ENCODE results near the gene DCTN3. TPM values are rescaled to one million over a fixed set of nuclear protein-coding genes. Genes with fewer than 3 reads are reported as not detected.
A peak's percentile ranks its signal among the peaks of the same experiment; 100 is the strongest.

The DCTN3 gene
- total and polyA plus RNA-seq, 4 donors, result 39.8 to 86.3 (median 70.3) TPM

- DNase-seq (peak in 1 of 3 donors; percentile 16), ATAC-seq (ENCODE audit: insufficient read depth, low FRiP score) (no peak)
- peak overlapping the region; percentile 81 to 88 for H3K27ac ChIP-seq (ENCODE audit: low read depth in 1 of 2, low read length in 1 of 2)
- 54 to 69% methylated on average over 4 of the region's 4 CpGs for WGBS, 2 donors
- no peaks in the 10 kb centered on the region for H3K9me3 ChIP-seq (ENCODE audit: control insufficient read depth in 4 of 4, insufficient read depth in 3 of 4, low read length in 3 of 4)
- TF ChIP-seq CTCF (IDR thresholded peaks at IDR 0.05; ENCODE audit: control extremely low read depth, extremely low read depth), result no peak
- peaks cover 0 to 20% (median 16%) of the 10 kb centered on the region in 4 donors for H3K36me3 ChIP-seq (ENCODE audit: control insufficient read depth in 4 of 4, insufficient read depth in 4 of 4, low read length in 4 of 4)
- H3K4me3 ChIP-seq, result no peak overlapping the region
- H3K27me3 ChIP-seq (ENCODE audit: control insufficient read depth in 3 of 3, insufficient read depth in 3 of 3, low read length in 2 of 3), result no peaks in the 10 kb centered on the region
- no peak overlapping the region for H3K9ac ChIP-seq (ENCODE audit: insufficient read depth in 1 of 2, low read length in 2 of 2)
- peaks cover 12 to 65% (median 37%) of the 10 kb centered on the region in 5 donors for H3K4me1 ChIP-seq (ENCODE audit: control insufficient read depth in 5 of 5, insufficient read depth in 5 of 5, low read length in 5 of 5)
Measured at GRCh38 chr9:34651321-34651720, 31.0 kb upstream of the DCTN3 start.

GRCh38 chr9:34650816-34651215 lies 30.5 kb upstream of the DCTN3 start:
- WGBS, 2 donors, result 72 to 81% methylated on average over 5 of the region's 5 CpGs
- Histone ChIP-seq H3K9me3 (ENCODE audit: control insufficient read depth in 4 of 4, insufficient read depth in 3 of 4, low read length in 3 of 4) (no peaks in the 10 kb centered on the region), H3K9ac (ENCODE audit: insufficient read depth in 1 of 2, low read length in 2 of 2) (no peak overlapping the region), H3K4me1 (ENCODE audit: control insufficient read depth in 5 of 5, insufficient read depth in 5 of 5, low read length in 5 of 5) (peaks cover 12 to 70% (median 37%) of the 10 kb centered on the region in 5 donors), H3K36me3 (ENCODE audit: control insufficient read depth in 4 of 4, insufficient read depth in 4 of 4, low read length in 4 of 4) (peaks cover 0 to 20% (median 16%) of the 10 kb centered on the region in 4 donors), H3K27me3 (ENCODE audit: control insufficient read depth in 3 of 3, insufficient read depth in 3 of 3, low read length in 2 of 3) (no peaks in the 10 kb centered on the region), H3K4me3 (no peak overlapping the region), H3K27ac (ENCODE audit: low read depth in 1 of 2, low read length in 1 of 2) (peak overlapping the region in 1 of 2 donors; percentile 81)
- DNase-seq (no peak), ATAC-seq (ENCODE audit: insufficient read depth, low FRiP score) (no peak)
- TF ChIP-seq CTCF (IDR thresholded peaks at IDR 0.05; ENCODE audit: control extremely low read depth, extremely low read depth), result no peak

GRCh38 chr9:34648673-34649072 lies 28.4 kb upstream of the DCTN3 start:
- Histone ChIP-seq H3K36me3 (ENCODE audit: control insufficient read depth in 4 of 4, insufficient read depth in 4 of 4, low read length in 4 of 4) (peaks cover 0 to 19% (median 16%) of the 10 kb centered on the region in 4 donors), H3K27ac (ENCODE audit: low read depth in 1 of 2, low read length in 1 of 2) (no peak overlapping the region), H3K4me3 (no peak overlapping the region), H3K9ac (ENCODE audit: insufficient read depth in 1 of 2, low read length in 2 of 2) (no peak overlapping the region), H3K9me3 (ENCODE audit: control insufficient read depth in 4 of 4, insufficient read depth in 3 of 4, low read length in 3 of 4) (no peaks in the 10 kb centered on the region), H3K4me1 (ENCODE audit: control insufficient read depth in 5 of 5, insufficient read depth in 5 of 5, low read length in 5 of 5) (peaks cover 4 to 51% (median 26%) of the 10 kb centered on the region in 5 donors), H3K27me3 (ENCODE audit: control insufficient read depth in 3 of 3, insufficient read depth in 3 of 3, low read length in 2 of 3) (no peaks in the 10 kb centered on the region)
- DNase-seq (no peak), ATAC-seq (ENCODE audit: insufficient read depth, low FRiP score) (no peak)
- TF ChIP-seq CTCF (IDR thresholded peaks at IDR 0.05; ENCODE audit: control extremely low read depth, extremely low read depth), result no peak
- 95% methylated on average over 8 of the region's 8 CpGs for WGBS, 2 donors

GRCh38 chr9:34647651-34648050 lies 27.4 kb upstream of the DCTN3 start:
- 59 to 73% methylated on average over 10 of the region's 10 CpGs for WGBS, 2 donors
- peaks cover 0 to 19% (median 16%) of the 10 kb centered on the region in 4 donors for H3K36me3 ChIP-seq (ENCODE audit: control insufficient read depth in 4 of 4, insufficient read depth in 4 of 4, low read length in 4 of 4)
- peak overlapping the region; percentile 50 to 74 for H3K9ac ChIP-seq (ENCODE audit: insufficient read depth in 1 of 2, low read length in 2 of 2)
- no peak for TF ChIP-seq CTCF (IDR thresholded peaks at IDR 0.05; ENCODE audit: control extremely low read depth, extremely low read depth)
- no peaks in the 10 kb centered on the region for H3K9me3 ChIP-seq (ENCODE audit: control insufficient read depth in 4 of 4, insufficient read depth in 3 of 4, low read length in 3 of 4)
- no peak for DNase-seq
- no peak for ATAC-seq (ENCODE audit: insufficient read depth, low FRiP score)
- H3K4me3 ChIP-seq, result peak overlapping the region; percentile 70
- peak overlapping the region; percentile 81 to 83 for H3K27ac ChIP-seq (ENCODE audit: low read depth in 1 of 2, low read length in 1 of 2)
- peaks cover 0 to 41% (median 17%) of the 10 kb centered on the region in 5 donors for H3K4me1 ChIP-seq (ENCODE audit: control insufficient read depth in 5 of 5, insufficient read depth in 5 of 5, low read length in 5 of 5)
- no peaks in the 10 kb centered on the region for H3K27me3 ChIP-seq (ENCODE audit: control insufficient read depth in 3 of 3, insufficient read depth in 3 of 3, low read length in 2 of 3)

Measured in lung (tissue), 12 donors.